ENCODE measurements around the gene SIDT1.

SIDT1 gene

GRCh38 chr3:113660896-113661295 lies 128.5 kb downstream of the SIDT1 start:
- Histone ChIP-seq H3K27me3 (ENCODE audit: insufficient read depth, low read length) (no peaks in the 10 kb centered on the region), H3K36me3 (ENCODE audit: insufficient read depth, low read length) (peaks cover 54% of the 10 kb centered on the region), H3K4me1 (ENCODE audit: insufficient read depth, low read length) (no peaks in the 10 kb centered on the region), H3K9me3 (ENCODE audit: low read length) (peaks cover 3% of the 10 kb centered on the region), H3K4me3 (ENCODE audit: low read length) (no peak overlapping the region), H2AFZ (ENCODE audit: low read depth, low read length) (no peak overlapping the region)

- no peaks in the 10 kb centered on the region for H3K27me3 ChIP-seq (ENCODE audit: insufficient read depth, low read length)
- no peak overlapping the region for H2AFZ ChIP-seq (ENCODE audit: low read depth, low read length)
- no peak overlapping the region for H3K4me3 ChIP-seq (ENCODE audit: low read length)
- no peaks in the 10 kb centered on the region for H3K4me1 ChIP-seq (ENCODE audit: insufficient read depth, low read length)
- H3K9me3 ChIP-seq (ENCODE audit: low read length) = no peaks in the 10 kb centered on the region
- H3K36me3 ChIP-seq (ENCODE audit: insufficient read depth, low read length) = peaks cover 38% of the 10 kb centered on the region
Measured at GRCh38 chr3:113662824-113663223, 130.5 kb downstream of the SIDT1 start.

DNA sequence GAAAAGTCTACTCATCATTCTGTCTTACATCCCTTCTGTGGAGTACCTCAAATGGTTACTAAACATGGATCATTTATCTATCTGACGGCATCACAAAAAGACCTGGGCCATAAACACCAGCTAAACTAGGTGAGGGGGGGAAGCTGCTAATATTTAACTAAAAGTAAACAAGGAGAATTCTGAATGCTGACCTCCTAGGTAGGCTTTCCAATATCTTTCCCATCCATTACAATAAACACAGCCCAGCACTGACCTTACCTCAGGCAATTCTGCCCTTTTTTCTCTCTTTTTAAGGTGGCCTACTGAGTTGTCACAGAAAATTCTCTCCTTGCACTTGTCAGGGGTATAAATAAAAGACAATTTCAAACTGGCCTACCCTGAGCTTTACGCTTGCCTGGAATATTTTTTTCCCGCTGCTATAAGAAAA lies 131.0 kb downstream of the SIDT1 start:
- H2AFZ ChIP-seq (ENCODE audit: low read depth, low read length) = no peak overlapping the region
- no peak overlapping the region for H3K4me3 ChIP-seq (ENCODE audit: low read length)
- H3K27me3 ChIP-seq (ENCODE audit: insufficient read depth, low read length) = no peaks in the 10 kb centered on the region
- H3K4me1 ChIP-seq (ENCODE audit: insufficient read depth, low read length) = no peaks in the 10 kb centered on the region
- no peaks in the 10 kb centered on the region for H3K9me3 ChIP-seq (ENCODE audit: low read length)
- H3K36me3 ChIP-seq (ENCODE audit: insufficient read depth, low read length) = peaks cover 36% of the 10 kb centered on the region

- no peaks in the 10 kb centered on the region for H3K9me3 ChIP-seq (ENCODE audit: low read length)
- H2AFZ ChIP-seq (ENCODE audit: low read depth, low read length) = no peak overlapping the region
- H3K4me1 ChIP-seq (ENCODE audit: insufficient read depth, low read length) = no peaks in the 10 kb centered on the region
- H3K4me3 ChIP-seq (ENCODE audit: low read length) = no peak overlapping the region
- H3K36me3 ChIP-seq (ENCODE audit: insufficient read depth, low read length) = peaks cover 33% of the 10 kb centered on the region
- H3K27me3 ChIP-seq (ENCODE audit: insufficient read depth, low read length) = no peaks in the 10 kb centered on the region
Measured at GRCh38 chr3:113663761-113664160, 131.4 kb downstream of the SIDT1 start.

- no peaks in the 10 kb centered on the region for H3K9me3 ChIP-seq (ENCODE audit: low read length)
- H3K36me3 ChIP-seq (ENCODE audit: insufficient read depth, low read length) = peaks cover 25% of the 10 kb centered on the region
Measured at GRCh38 chr3:113664523-113665094, 132.3 kb downstream of the SIDT1 start.

DNA sequence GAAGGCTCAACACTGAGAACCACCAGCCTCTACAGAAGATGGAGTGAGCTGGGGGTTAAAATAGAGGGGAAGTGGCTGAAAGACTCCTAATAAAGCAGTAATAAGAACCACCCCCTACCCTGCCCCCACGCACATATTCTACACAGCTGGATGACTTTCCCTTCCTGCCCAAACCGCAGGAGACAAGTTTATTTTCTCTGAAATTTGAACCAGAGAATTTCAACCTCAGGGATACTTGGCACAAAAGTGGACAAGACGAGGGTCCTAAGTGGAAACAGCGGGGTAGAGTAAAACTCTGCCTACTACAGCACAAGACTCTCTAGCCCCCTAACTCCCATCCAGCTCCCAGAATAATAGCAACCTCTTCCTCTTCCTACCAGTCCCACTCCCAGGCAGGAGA lies 135.7 kb downstream of the SIDT1 start:
- no peak overlapping the region for H2AFZ ChIP-seq (ENCODE audit: low read depth, low read length)
- no peak overlapping the region for H3K4me3 ChIP-seq (ENCODE audit: low read length)
- H3K9me3 ChIP-seq (ENCODE audit: low read length) = no peaks in the 10 kb centered on the region
- peaks cover 7% of the 10 kb centered on the region for H3K36me3 ChIP-seq (ENCODE audit: insufficient read depth, low read length)
- no peaks in the 10 kb centered on the region for H3K4me1 ChIP-seq (ENCODE audit: insufficient read depth, low read length)
- no peaks in the 10 kb centered on the region for H3K27me3 ChIP-seq (ENCODE audit: insufficient read depth, low read length)

More at GRCh38 chr3:113664523-113665094, 132.3 kb downstream of the SIDT1 start:
- no peaks in the 10 kb centered on the region for H3K4me1 ChIP-seq (ENCODE audit: insufficient read depth, low read length)
- no peak overlapping the region for H2AFZ ChIP-seq (ENCODE audit: low read depth, low read length)
- H3K27me3 ChIP-seq (ENCODE audit: insufficient read depth, low read length) = no peaks in the 10 kb centered on the region
- no peak overlapping the region for H3K4me3 ChIP-seq (ENCODE audit: low read length)

- no peaks in the 10 kb centered on the region for H3K27me3 ChIP-seq (ENCODE audit: insufficient read depth, low read length)
- peaks cover 19% of the 10 kb centered on the region for H3K36me3 ChIP-seq (ENCODE audit: insufficient read depth, low read length)
- no peaks in the 10 kb centered on the region for H3K4me1 ChIP-seq (ENCODE audit: insufficient read depth, low read length)
Measured at GRCh38 chr3:113673593-113673992, 141.2 kb downstream of the SIDT1 start.

GRCh38 chr3:113676261-113676660 lies 143.9 kb downstream of the SIDT1 start:
- no peak overlapping the region for H2AFZ ChIP-seq (ENCODE audit: low read depth, low read length)
- no peaks in the 10 kb centered on the region for H3K27me3 ChIP-seq (ENCODE audit: insufficient read depth, low read length)
- H3K4me1 ChIP-seq (ENCODE audit: insufficient read depth, low read length) = no peaks in the 10 kb centered on the region
- H3K9me3 ChIP-seq (ENCODE audit: low read length) = no peaks in the 10 kb centered on the region
- no peak overlapping the region for H3K4me3 ChIP-seq (ENCODE audit: low read length)
- H3K36me3 ChIP-seq (ENCODE audit: insufficient read depth, low read length) = peaks cover 19% of the 10 kb centered on the region

More at GRCh38 chr3:113673593-113673992, 141.2 kb downstream of the SIDT1 start:
- no peak overlapping the region for H2AFZ ChIP-seq (ENCODE audit: low read depth, low read length)
- H3K9me3 ChIP-seq (ENCODE audit: low read length) = no peaks in the 10 kb centered on the region
- no peak overlapping the region for H3K4me3 ChIP-seq (ENCODE audit: low read length)

- Histone ChIP-seq H3K27me3 (ENCODE audit: insufficient read depth, low read length) (no peaks in the 10 kb centered on the region), H3K4me1 (ENCODE audit: insufficient read depth, low read length) (no peaks in the 10 kb centered on the region), H3K9me3 (ENCODE audit: low read length) (no peaks in the 10 kb centered on the region), H3K4me3 (ENCODE audit: low read length) (no peak overlapping the region), H3K36me3 (ENCODE audit: insufficient read depth, low read length) (peaks cover 19% of the 10 kb centered on the region), H2AFZ (ENCODE audit: low read depth, low read length) (no peak overlapping the region)
Measured at GRCh38 chr3:113677737-113678136, 145.4 kb downstream of the SIDT1 start.

GRCh38 chr3:113678773-113679172 lies 146.4 kb downstream of the SIDT1 start:
- no peak overlapping the region for H2AFZ ChIP-seq (ENCODE audit: low read depth, low read length)
- H3K4me1 ChIP-seq (ENCODE audit: insufficient read depth, low read length) = no peaks in the 10 kb centered on the region
- no peak overlapping the region for H3K4me3 ChIP-seq (ENCODE audit: low read length)
- H3K36me3 ChIP-seq (ENCODE audit: insufficient read depth, low read length) = peaks cover 13% of the 10 kb centered on the region
- H3K27me3 ChIP-seq (ENCODE audit: insufficient read depth, low read length) = no peaks in the 10 kb centered on the region
- no peaks in the 10 kb centered on the region for H3K9me3 ChIP-seq (ENCODE audit: low read length)
